ENCODE measurements around the gene NPL. TPM values are rescaled to one million over a fixed set of nuclear protein-coding genes. Genes with fewer than 3 reads are reported as not detected.

The NPL gene
- polyA plus RNA-seq, 1 donor from 2014 or later: 1.2 TPM

DNA sequence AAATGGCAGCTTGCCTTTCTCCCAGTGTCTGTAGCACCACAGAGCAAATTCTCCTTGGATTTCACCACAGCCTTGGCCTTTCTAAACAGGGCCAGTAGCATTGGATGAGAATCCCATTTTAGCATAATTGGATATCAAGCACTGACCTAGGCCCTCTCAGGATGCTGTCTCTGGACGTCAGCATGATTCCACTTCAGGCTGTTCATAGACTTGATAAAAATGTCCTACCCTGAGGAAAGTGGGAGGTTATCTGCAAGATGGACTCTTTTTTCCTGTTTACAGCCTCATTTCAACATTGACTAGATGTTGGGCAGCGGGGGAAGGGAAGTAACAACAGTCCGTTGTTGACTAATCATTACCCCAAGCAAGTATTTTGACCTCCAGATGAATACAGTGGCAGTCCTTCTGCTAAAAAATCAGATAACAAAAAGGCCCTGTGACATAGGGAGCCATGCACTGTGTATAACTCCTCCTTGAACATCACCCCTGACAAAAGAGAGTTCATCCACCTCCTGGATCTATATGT is 5.2 kb downstream of the NPL start:
- Histone ChIP-seq H3K27me3 (ENCODE audit: insufficient read depth, low read depth, low read length) (peaks cover 8% of the 10 kb centered on the region), H2AFZ (ENCODE audit: low read depth, low read length) (no peak overlapping the region), H3K79me2 (replicated peaks; ENCODE audit: insufficient read depth, low read length) (no peaks in the 10 kb centered on the region), H3F3A (ENCODE audit: insufficient read depth, low read length, poor library complexity, severe bottlenecking) (no peaks in the 10 kb centered on the region), H3K36me3 (ENCODE audit: insufficient read depth, low read length) (no peaks in the 10 kb centered on the region), H3K4me2 (ENCODE audit: low read length) (no peak overlapping the region), H3K27ac (ENCODE audit: low read length) (no peak overlapping the region), H3K9me3 (ENCODE audit: low read length) (no peaks in the 10 kb centered on the region), H3K9me2 (ENCODE audit: insufficient read depth, low read length) (no peaks in the 10 kb centered on the region), H3K4me3 (ENCODE audit: low read length) (no peak overlapping the region), H3K9ac (ENCODE audit: low read length) (no peak overlapping the region), H4K20me1 (ENCODE audit: insufficient read depth) (no peaks in the 10 kb centered on the region)
- TF ChIP-seq RAD21 (conservative IDR thresholded peaks at IDR 0.05): no peak
- no peak for TF ChIP-seq POLR2AphosphoS5 (IDR thresholded peaks at IDR 0.05)
- TF ChIP-seq REST (IDR thresholded peaks at IDR 0.05; ENCODE audit: borderline replicate concordance): no peak
- no peak for TF ChIP-seq TAF1 (IDR thresholded peaks at IDR 0.05; ENCODE audit: low read depth)
- no peak for TF ChIP-seq SMC3 (conservative IDR thresholded peaks at IDR 0.05; ENCODE audit: poor library complexity)
- no peak for TF ChIP-seq EP300 (conservative IDR thresholded peaks at IDR 0.05; ENCODE audit: poor library complexity, severe bottlenecking)
- TF ChIP-seq MXI1 (conservative IDR thresholded peaks at IDR 0.05; ENCODE audit: poor library complexity, severe bottlenecking): no peak
- TF ChIP-seq EZH2 (IDR thresholded peaks at IDR 0.05; ENCODE audit: borderline replicate concordance, insufficient read depth, low read length, poor library complexity, severe bottlenecking): no peak
- TF ChIP-seq, protein P1, sequence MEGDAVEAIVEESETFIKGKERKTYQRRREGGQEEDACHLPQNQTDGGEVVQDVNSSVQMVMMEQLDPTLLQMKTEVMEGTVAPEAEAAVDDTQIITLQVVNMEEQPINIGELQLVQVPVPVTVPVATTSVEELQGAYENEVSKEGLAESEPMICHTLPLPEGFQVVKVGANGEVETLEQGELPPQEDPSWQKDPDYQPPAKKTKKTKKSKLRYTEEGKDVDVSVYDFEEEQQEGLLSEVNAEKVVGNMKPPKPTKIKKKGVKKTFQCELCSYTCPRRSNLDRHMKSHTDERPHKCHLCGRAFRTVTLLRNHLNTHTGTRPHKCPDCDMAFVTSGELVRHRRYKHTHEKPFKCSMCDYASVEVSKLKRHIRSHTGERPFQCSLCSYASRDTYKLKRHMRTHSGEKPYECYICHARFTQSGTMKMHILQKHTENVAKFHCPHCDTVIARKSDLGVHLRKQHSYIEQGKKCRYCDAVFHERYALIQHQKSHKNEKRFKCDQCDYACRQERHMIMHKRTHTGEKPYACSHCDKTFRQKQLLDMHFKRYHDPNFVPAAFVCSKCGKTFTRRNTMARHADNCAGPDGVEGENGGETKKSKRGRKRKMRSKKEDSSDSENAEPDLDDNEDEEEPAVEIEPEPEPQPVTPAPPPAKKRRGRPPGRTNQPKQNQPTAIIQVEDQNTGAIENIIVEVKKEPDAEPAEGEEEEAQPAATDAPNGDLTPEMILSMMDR (IDR thresholded peaks at IDR 0.05; ENCODE audit: poor library complexity, severe bottlenecking): no peak

GRCh38 chr1:182795563-182796228 is 6.1 kb downstream of the NPL start:
- H3K27ac ChIP-seq (ENCODE audit: low read length): no peak overlapping the region
- TF ChIP-seq TAF1 (IDR thresholded peaks at IDR 0.05; ENCODE audit: low read depth) (no peak), EP300 (conservative IDR thresholded peaks at IDR 0.05; ENCODE audit: poor library complexity, severe bottlenecking) (no peak), POLR2AphosphoS5 (IDR thresholded peaks at IDR 0.05) (no peak), REST (IDR thresholded peaks at IDR 0.05; ENCODE audit: borderline replicate concordance) (no peak)

More at GRCh38 chr1:182795563-182796228, 6.1 kb downstream of the NPL start:
- no peak overlapping the region for H3K4me3 ChIP-seq (ENCODE audit: low read length)
- no peak overlapping the region for H3K9ac ChIP-seq (ENCODE audit: low read length)
- H3K27me3 ChIP-seq (ENCODE audit: insufficient read depth, low read depth, low read length): no peaks in the 10 kb centered on the region
- no peak overlapping the region for H2AFZ ChIP-seq (ENCODE audit: low read depth, low read length)
- H3K4me2 ChIP-seq (ENCODE audit: low read length): no peak overlapping the region
- no peaks in the 10 kb centered on the region for H3K9me2 ChIP-seq (ENCODE audit: insufficient read depth, low read length)
- H3K79me2 ChIP-seq (replicated peaks; ENCODE audit: insufficient read depth, low read length): no peaks in the 10 kb centered on the region
- no peaks in the 10 kb centered on the region for H3F3A ChIP-seq (ENCODE audit: insufficient read depth, low read length, poor library complexity, severe bottlenecking)
- H4K20me1 ChIP-seq (ENCODE audit: insufficient read depth): no peaks in the 10 kb centered on the region
- no peaks in the 10 kb centered on the region for H3K9me3 ChIP-seq (ENCODE audit: low read length)
- H3K36me3 ChIP-seq (ENCODE audit: insufficient read depth, low read length): no peaks in the 10 kb centered on the region
